Measurements from ENCODE around the gene SYTL3. TPM values are rescaled to one million over a fixed set of nuclear protein-coding genes. Genes with fewer than 3 reads are reported as not detected.

Gene SYTL3
- total RNA-seq, 2 donors from 2014 or later: 4.2 to 5.6 TPM

DNA sequence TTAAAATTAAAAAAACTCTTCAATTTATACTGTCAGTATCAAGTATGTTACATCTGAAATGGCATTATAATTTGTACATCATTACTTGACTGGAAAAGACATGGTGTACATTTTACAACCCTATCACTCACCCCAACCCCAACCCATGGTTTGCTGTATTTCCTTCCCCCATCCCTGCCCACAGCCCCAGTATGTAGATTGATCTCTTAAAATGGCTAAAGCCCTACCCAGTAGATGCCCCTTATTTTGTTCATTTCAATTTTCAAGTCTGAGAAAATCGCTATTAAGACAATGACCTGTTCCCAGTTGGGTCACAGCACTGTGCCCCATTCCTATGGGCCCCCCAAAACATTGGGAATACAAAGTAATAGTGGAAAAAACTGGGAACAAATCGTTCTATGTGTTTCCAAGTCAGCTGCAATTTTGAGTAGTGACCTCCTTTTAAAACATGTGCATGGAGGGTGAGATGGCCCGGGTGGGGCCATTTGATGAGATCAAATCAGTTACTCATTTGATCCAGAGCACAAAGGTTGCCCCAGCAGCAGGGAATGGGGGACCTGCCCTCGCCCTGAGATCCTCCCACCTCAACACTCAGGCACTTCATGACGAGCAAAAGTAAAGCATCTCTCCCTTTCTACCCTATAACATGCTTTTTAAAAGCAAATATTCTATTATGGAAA, 156.0 kb downstream of the SYTL3 start:
- Histone ChIP-seq H3K27ac (no peak overlapping the region), H3K27me3 (no peaks in the 10 kb centered on the region), H3K36me3 (peaks cover 10% of the 10 kb centered on the region), H3K4me1 (peaks cover 0 to 61% of the 10 kb centered on the region in 2 donors), H3K9me3 (no peaks in the 10 kb centered on the region), H3K4me3 (no peak overlapping the region)
- no peak for TF ChIP-seq CTCF (IDR thresholded peaks at IDR 0.05)
- no peak for DNase-seq (ENCODE audit: low spot score)

GRCh38 chr6:158807515-158808441, 157.9 kb downstream of the SYTL3 start:
- peak overlapping the region in 1 of 2 donors; percentile 14 for H3K27ac ChIP-seq

DNA sequence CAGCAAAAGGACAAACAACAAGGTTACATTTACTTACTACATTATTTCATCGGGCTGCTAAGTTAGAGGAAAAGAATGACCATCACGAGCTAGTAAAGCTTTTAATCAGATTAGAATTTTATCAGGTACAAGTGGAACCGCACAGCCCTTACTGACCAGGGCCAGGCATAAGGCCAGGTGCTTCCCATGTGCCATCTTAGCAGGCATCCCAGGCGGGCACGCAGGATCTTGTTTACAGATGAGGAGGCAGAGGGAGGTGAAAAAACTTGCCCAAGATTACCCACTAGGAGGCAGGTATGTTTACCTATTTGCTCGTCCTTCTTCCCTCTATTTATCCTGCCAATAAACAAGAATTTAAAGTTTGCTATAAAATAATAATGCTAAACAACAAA, 158.6 kb downstream of the SYTL3 start:
- no peak overlapping the region for H3K4me3 ChIP-seq
- H3K27me3 ChIP-seq: no peaks in the 10 kb centered on the region
- peaks cover 0 to 65% of the 10 kb centered on the region in 2 donors for H3K4me1 ChIP-seq
- no peak for DNase-seq (ENCODE audit: low spot score)
- no peaks in the 10 kb centered on the region for H3K9me3 ChIP-seq
- peak overlapping the region; percentile 14 to 69 for H3K27ac ChIP-seq
- no peak for TF ChIP-seq CTCF (IDR thresholded peaks at IDR 0.05)
- peaks cover 10% of the 10 kb centered on the region for H3K36me3 ChIP-seq

More at GRCh38 chr6:158807515-158808441, 157.9 kb downstream of the SYTL3 start:
- Histone ChIP-seq H3K9me3 (no peaks in the 10 kb centered on the region), H3K4me1 (peaks cover 0 to 64% of the 10 kb centered on the region in 2 donors), H3K36me3 (peaks cover 10% of the 10 kb centered on the region), H3K27me3 (no peaks in the 10 kb centered on the region), H3K4me3 (no peak overlapping the region)
- TF ChIP-seq CTCF (IDR thresholded peaks at IDR 0.05): no peak
- no peak for DNase-seq (ENCODE audit: low spot score)

GRCh38 chr6:158808941-158809678, 159.3 kb downstream of the SYTL3 start:
- H3K27ac ChIP-seq: peak overlapping the region; percentile 31 to 69
- no peaks in the 10 kb centered on the region for H3K27me3 ChIP-seq
- H3K36me3 ChIP-seq: peaks cover 10% of the 10 kb centered on the region
- no peaks in the 10 kb centered on the region for H3K9me3 ChIP-seq
- no peak overlapping the region for H3K4me3 ChIP-seq
- peaks cover 0 to 67% of the 10 kb centered on the region in 2 donors for H3K4me1 ChIP-seq
- DNase-seq (ENCODE audit: low spot score): no peak
- TF ChIP-seq CTCF (IDR thresholded peaks at IDR 0.05): no peak

GRCh38 chr6:158810155-158811095, 160.6 kb downstream of the SYTL3 start:
- DNase-seq (ENCODE audit: low spot score): no peak
- no peak for TF ChIP-seq CTCF (IDR thresholded peaks at IDR 0.05)
- H3K36me3 ChIP-seq: peaks cover 10% of the 10 kb centered on the region
- no peaks in the 10 kb centered on the region for H3K27me3 ChIP-seq
- H3K4me1 ChIP-seq: peaks cover 0 to 76% of the 10 kb centered on the region in 2 donors
- no peaks in the 10 kb centered on the region for H3K9me3 ChIP-seq
- H3K27ac ChIP-seq: peak overlapping the region; percentile 31 to 69
- H3K4me3 ChIP-seq: no peak overlapping the region
